ENCODE measurements around the gene PRPF6. TPM values are rescaled to one million over a fixed set of nuclear protein-coding genes. Genes with fewer than 3 reads are reported as not detected.
A peak's percentile ranks its signal among the peaks of the same experiment; 100 is the strongest.

PRPF6 gene
- total and polyA plus RNA-seq, 10 donors, result 39.9 to 71.1 (median 60.8) TPM

- WGBS, 5 donors, result 37 to 51% (median 44%) methylated on average over 28 to 30 of the region's 30 CpGs
- TF ChIP-seq POLR2A (IDR thresholded peaks at IDR 0.05), result no peak
- TF ChIP-seq, protein P1, sequence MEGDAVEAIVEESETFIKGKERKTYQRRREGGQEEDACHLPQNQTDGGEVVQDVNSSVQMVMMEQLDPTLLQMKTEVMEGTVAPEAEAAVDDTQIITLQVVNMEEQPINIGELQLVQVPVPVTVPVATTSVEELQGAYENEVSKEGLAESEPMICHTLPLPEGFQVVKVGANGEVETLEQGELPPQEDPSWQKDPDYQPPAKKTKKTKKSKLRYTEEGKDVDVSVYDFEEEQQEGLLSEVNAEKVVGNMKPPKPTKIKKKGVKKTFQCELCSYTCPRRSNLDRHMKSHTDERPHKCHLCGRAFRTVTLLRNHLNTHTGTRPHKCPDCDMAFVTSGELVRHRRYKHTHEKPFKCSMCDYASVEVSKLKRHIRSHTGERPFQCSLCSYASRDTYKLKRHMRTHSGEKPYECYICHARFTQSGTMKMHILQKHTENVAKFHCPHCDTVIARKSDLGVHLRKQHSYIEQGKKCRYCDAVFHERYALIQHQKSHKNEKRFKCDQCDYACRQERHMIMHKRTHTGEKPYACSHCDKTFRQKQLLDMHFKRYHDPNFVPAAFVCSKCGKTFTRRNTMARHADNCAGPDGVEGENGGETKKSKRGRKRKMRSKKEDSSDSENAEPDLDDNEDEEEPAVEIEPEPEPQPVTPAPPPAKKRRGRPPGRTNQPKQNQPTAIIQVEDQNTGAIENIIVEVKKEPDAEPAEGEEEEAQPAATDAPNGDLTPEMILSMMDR (IDR thresholded peaks at IDR 0.05 in 8 of 11, conservative IDR thresholded peaks at IDR 0.05 in 3 of 11), result no peak
- TF ChIP-seq POLR2AphosphoS5 (IDR thresholded peaks at IDR 0.05), result peak; percentile 46 to 62 (median 49)
- intact Hi-C loops (cut with DNase I; ENCODE audit: low total_unique reads), result no loop called here
- H3K27me3 ChIP-seq (replicated peaks in 1 of 7), result no peaks in the 10 kb centered on the region
- no peaks in the 10 kb centered on the region for H3K9me3 ChIP-seq
- H3K27ac ChIP-seq, result peak overlapping the region; percentile 57 to 92 (median 82)
- peaks cover 0 to 87% (median 70%) of the 10 kb centered on the region in 6 donors for H3K36me3 ChIP-seq
- peaks cover 1 to 86% (median 48%) of the 10 kb centered on the region in 6 donors for H3K4me1 ChIP-seq
- peak; percentile 90 for DNase-seq
- peak overlapping the region in 1 of 8 donors; percentile 3 for H3K4me3 ChIP-seq
These were observed 38.5 kb upstream of the PRPF6 start for GRCh38 chr20:63942250-63942951.

- no peaks in the 10 kb centered on the region for H3K27me3 ChIP-seq (replicated peaks in 1 of 7)
- intact Hi-C loops (cut with DNase I; ENCODE audit: low total_unique reads), result no loop called here
- H3K4me3 ChIP-seq, result no peak overlapping the region
- H3K36me3 ChIP-seq, result peaks cover 0 to 79% (median 68%) of the 10 kb centered on the region in 6 donors
- peak overlapping the region; percentile 57 to 92 (median 82) for H3K27ac ChIP-seq
- DNase-seq, result peak; percentile 84
- H3K9me3 ChIP-seq, result no peaks in the 10 kb centered on the region
- TF ChIP-seq, protein P1 (IDR thresholded peaks at IDR 0.05 in 8 of 11, conservative IDR thresholded peaks at IDR 0.05 in 3 of 11), result no peak
- peak in 1 of 3 donors; percentile 48 for TF ChIP-seq POLR2AphosphoS5 (IDR thresholded peaks at IDR 0.05)
- whole genome bisulfite sequencing, 5 donors, result 84 to 88% (median 84%) methylated on average over 6 to 19 of the region's 19 CpGs; no CpG with 5 or more reads in 1 of the 5 donors
- peaks cover 9 to 87% (median 55%) of the 10 kb centered on the region in 6 donors for H3K4me1 ChIP-seq
These were observed 37.7 kb upstream of the PRPF6 start for GRCh38 chr20:63942969-63943807.

DNA sequence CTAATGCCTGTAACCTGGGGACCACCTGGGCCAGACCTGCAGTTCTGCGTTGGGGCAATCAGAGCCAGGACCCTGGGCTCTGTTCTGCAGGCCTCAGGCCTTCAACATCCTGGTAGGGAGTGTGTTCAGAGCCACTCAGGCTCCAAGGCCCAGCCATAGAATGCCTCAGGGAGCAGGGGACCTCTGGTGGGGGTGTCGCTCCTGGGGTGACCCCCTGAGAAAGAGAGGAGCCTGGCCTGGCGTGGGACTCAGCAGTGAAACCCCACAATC is 37.2 kb upstream of the PRPF6 start:
- Histone ChIP-seq H3K4me3 (no peak overlapping the region), H3K4me1 (peaks cover 11 to 87% (median 58%) of the 10 kb centered on the region in 6 donors), H3K9me3 (no peaks in the 10 kb centered on the region), H3K36me3 (peaks cover 0 to 74% (median 65%) of the 10 kb centered on the region in 6 donors), H3K27me3 (replicated peaks in 1 of 7) (no peaks in the 10 kb centered on the region), H3K27ac (peak overlapping the region in 3 of 8 donors; percentile 87 to 92 (median 90))
- intact Hi-C loops (cut with DNase I; ENCODE audit: low total_unique reads), result no loop called here
- no peak for DNase-seq
- 95 to 98% (median 96%) methylated on average over 3 of the region's 3 CpGs; no CpG with 5 or more reads in 2 of the 5 donors for WGBS, 5 donors
- TF ChIP-seq POLR2AphosphoS5 (IDR thresholded peaks at IDR 0.05) (no peak), POLR2A (IDR thresholded peaks at IDR 0.05) (no peak)
- TF ChIP-seq, protein P1 (IDR thresholded peaks at IDR 0.05 in 8 of 11, conservative IDR thresholded peaks at IDR 0.05 in 3 of 11), result no peak

All from spleen (tissue), 11 donors.